GM06990 (cell line): ENCODE data around the gene FEM1A.

Source experiments
- DNase-seq: peaks from one replicate; pipeline ENCODE4 v3.0.0-alpha.2; 2011; ENCODE audit not compliant: insufficient read length; ENCODE audit errors: extremely low read depth
- H3K27me3 ChIP-seq: replicated peaks from 2 replicates; pipeline ENCODE4 v1.6.0; 2011; ENCODE audit warnings: low read length; ENCODE audit not compliant: control insufficient read depth, insufficient read depth
- H3K36me3 ChIP-seq: 2 replicates; pipeline ENCODE4 v1.5.1; 2011; ENCODE audit warnings: low read length; ENCODE audit not compliant: control insufficient read depth, insufficient read depth
- H3K4me3 ChIP-seq: replicated peaks from 2 replicates; pipeline ENCODE4 v1.5.1; 2011; ENCODE audit warnings: low read depth, mild to moderate bottlenecking, control low read depth, low read length
- TF ChIP-seq, protein P1 (sequence below): IDR thresholded peaks from 2 replicates; pipeline ENCODE4 v1.5.1; 2011; ENCODE audit warnings: low read length, control low read depth, mild to moderate bottlenecking, inconsistent platforms; ENCODE audit not compliant: insufficient read depth, poor library complexity, severe bottlenecking

FEM1A gene

DNA sequence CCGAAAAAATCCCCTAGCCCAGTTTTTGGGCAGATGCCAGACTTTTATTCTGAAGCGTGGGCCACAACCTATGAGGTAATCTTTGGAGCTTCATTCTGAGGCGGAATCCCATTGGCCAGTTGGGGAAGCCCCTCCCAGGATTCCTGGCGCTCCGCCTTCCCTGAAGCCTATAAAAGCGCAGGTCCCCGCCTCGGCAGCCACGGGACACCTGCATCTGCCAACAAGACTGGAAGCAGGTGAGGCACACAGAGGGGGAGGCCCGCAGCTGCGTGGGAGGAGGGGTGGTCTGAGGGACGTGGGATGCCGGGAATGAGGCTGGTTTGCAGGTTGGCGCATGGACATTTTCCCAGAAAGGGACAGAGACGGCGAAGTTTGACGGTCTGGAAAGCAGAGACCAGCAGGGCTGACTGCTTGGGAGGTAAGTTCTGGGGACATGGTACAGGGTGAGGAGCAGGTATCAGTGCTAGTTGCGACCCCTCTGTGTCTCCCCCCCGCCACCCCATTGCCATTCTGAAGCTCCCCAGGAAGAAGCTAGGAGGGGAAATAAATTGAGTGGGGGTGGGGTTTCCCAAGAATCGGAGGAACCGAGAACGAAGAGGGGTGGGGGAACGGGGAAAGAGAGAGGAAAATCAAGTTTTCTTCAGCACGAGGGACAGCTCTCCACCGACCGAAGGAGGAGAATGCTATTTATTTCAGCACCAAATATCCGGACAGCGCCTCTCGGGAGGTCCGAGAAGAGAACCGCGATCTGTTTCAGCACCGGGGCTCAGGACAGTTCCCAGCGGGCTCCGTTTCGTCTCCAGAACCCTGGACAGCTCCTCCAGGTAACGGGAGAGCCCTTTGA, 22.4 kb upstream of the FEM1A start:
- TF ChIP-seq, protein P1, sequence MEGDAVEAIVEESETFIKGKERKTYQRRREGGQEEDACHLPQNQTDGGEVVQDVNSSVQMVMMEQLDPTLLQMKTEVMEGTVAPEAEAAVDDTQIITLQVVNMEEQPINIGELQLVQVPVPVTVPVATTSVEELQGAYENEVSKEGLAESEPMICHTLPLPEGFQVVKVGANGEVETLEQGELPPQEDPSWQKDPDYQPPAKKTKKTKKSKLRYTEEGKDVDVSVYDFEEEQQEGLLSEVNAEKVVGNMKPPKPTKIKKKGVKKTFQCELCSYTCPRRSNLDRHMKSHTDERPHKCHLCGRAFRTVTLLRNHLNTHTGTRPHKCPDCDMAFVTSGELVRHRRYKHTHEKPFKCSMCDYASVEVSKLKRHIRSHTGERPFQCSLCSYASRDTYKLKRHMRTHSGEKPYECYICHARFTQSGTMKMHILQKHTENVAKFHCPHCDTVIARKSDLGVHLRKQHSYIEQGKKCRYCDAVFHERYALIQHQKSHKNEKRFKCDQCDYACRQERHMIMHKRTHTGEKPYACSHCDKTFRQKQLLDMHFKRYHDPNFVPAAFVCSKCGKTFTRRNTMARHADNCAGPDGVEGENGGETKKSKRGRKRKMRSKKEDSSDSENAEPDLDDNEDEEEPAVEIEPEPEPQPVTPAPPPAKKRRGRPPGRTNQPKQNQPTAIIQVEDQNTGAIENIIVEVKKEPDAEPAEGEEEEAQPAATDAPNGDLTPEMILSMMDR = no peak
- no peaks in the 10 kb centered on the region for H3K36me3 ChIP-seq
- DNase-seq = peak; percentile 44
- H3K27me3 ChIP-seq = no peaks in the 10 kb centered on the region
- H3K4me3 ChIP-seq = no peak overlapping the region

DNA sequence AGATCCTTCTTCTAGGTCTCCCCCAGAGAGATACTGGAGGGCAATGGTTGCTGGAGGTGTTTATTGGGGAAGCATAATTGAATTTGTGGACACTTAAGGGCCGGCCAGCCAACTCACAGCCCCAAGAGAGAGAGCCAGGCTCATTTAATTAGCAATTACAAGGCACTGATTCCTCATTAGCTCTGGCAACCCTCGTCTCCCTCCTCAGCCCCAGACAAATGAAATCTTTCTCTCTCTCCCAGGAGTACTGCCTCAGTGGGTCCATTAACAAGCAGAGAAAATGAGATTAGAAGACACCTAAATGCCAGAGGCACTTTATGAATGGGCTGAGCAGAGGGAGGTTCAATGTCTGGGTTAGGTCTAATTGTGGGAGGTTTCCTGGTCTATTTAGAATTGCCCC, 19.0 kb upstream of the FEM1A start:
- TF ChIP-seq, protein P1 = no peak
- no peaks in the 10 kb centered on the region for H3K36me3 ChIP-seq
- no peak overlapping the region for H3K4me3 ChIP-seq
- H3K27me3 ChIP-seq = no peaks in the 10 kb centered on the region
- no peak for DNase-seq

DNA sequence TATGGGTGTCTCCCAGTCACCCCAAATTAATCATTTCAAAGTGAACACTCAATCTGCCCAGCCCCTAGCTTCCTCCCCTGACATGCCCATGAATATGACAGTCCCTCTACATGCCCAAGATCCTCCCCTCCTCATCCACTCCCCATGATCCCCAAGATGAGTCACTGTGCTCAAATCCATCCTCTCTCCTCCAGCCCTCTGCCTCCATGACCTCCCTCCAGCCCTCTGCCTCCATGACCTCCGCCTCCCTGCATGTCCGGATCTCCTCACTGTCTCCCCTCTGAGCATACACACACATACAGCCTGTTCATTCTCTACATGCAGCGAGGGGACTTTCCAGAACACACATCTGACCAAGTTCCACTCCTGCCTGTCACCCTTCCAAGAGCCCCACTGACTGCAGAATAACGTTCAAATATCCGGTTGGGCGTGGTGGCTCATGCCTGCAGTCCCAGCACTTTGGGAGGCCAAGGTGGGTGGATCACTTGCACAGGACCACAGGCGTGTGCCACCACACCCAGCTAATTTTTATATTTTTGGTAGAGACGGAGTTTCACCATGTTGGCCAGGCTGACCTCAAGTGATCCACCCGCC, 18.4 kb upstream of the FEM1A start:
- H3K27me3 ChIP-seq = no peaks in the 10 kb centered on the region
- TF ChIP-seq, protein P1 = no peak
- H3K4me3 ChIP-seq = no peak overlapping the region
- H3K36me3 ChIP-seq = no peaks in the 10 kb centered on the region
- DNase-seq = no peak

DNA sequence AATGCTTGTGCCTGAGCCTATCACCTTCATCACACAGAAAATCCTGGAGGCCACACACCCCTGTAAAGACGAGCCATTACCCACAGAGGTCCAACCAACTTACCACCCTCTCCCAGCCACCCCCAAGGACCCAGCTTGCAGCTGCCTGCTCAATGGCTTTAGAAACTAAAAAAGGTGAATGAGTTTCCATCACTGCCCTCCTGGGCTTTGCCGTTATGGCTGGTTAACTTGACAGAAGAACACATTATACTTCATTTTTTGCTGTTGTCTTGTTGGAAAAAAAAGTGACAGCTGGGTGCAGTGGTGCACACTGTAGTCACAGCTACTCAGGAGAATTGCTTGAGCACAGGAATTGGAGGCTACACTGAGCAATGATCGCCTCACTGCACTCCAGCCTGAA, 17.4 kb upstream of the FEM1A start:
- H3K27me3 ChIP-seq = no peaks in the 10 kb centered on the region
- TF ChIP-seq, protein P1 = no peak
- H3K36me3 ChIP-seq = no peaks in the 10 kb centered on the region
- DNase-seq = no peak
- no peak overlapping the region for H3K4me3 ChIP-seq

DNA sequence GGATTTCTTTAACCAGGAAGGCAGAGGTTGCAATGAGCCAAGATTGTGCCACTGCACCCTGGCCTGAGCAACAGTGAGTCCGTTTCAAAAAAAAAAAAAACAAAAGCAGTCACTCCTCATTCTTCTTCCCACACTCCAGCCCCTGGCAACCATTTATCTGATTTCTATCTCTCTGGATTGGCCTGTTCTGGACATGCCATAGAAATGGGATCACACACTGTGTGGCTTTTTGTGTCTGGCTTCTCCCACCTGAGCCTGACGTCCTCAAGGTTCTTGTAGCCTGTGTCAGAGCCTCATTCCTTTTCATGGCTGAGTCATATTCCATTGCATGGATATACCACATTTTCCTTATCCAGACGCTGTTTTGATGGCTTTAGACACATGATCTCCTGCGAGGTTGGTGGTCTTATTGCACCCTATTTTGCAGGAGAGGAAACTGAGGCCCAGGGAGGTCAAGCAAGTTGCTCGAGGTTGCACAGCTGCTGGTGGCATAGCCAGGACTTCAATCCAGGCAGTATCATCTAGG, 15.8 kb upstream of the FEM1A start:
- TF ChIP-seq, protein P1 = no peak
- H3K4me3 ChIP-seq = no peak overlapping the region
- no peaks in the 10 kb centered on the region for H3K27me3 ChIP-seq
- H3K36me3 ChIP-seq = no peaks in the 10 kb centered on the region
- DNase-seq = no peak
